SJSA1 (cell line): Measurements from ENCODE around the gene B4GAT1. TPM values are rescaled to one million over a fixed set of nuclear protein-coding genes. Genes with fewer than 3 reads are reported as not detected.
A peak's percentile ranks its signal among the peaks of the same experiment; 100 is the strongest.

Source experiments
- DNase-seq, 2 experiments: peaks; one replicate each; pipeline ENCODE4 v3.0.0-alpha.2; 2015 to 2020; ENCODE audit warnings: low spot score in 2 of 2, low read depth in 1 of 2
- H3K27ac ChIP-seq: fragments of 250-450 bp; sonication (Bioruptor Pico); 2 replicates; pipeline ENCODE4 v1.5.1; 2020; ENCODE audit warnings: mild to moderate bottlenecking, moderate library complexity
- H3K27me3 ChIP-seq: fragments of 250-450 bp; sonication (Bioruptor Pico); replicated peaks from 2 replicates; pipeline ENCODE4 v1.5.1; 2020; ENCODE audit warnings: mild to moderate bottlenecking, moderate library complexity
- H3K36me3 ChIP-seq: fragments of 250-450 bp; sonication (Bioruptor Pico); 2 replicates; pipeline ENCODE4 v1.5.1; 2020; ENCODE audit warnings: mild to moderate bottlenecking
- H3K4me1 ChIP-seq: fragments of 250-450 bp; sonication (Bioruptor Pico); replicated peaks from 2 replicates; pipeline ENCODE4 v1.6.1; 2021; ENCODE audit warnings: mild to moderate bottlenecking
- H3K4me3 ChIP-seq: fragments of 250-450 bp; sonication (Bioruptor Pico); 2 replicates; pipeline ENCODE4 v1.5.1; 2020; ENCODE audit warnings: mild to moderate bottlenecking
- H3K9me3 ChIP-seq: fragments of 250-450 bp; sonication (Bioruptor Pico); replicated peaks from 2 replicates; pipeline ENCODE4 v1.5.1; 2020; ENCODE audit warnings: mild to moderate bottlenecking
- total RNA-seq: library from RNA; depleted of rRNA; stranded (reverse); fragments of >200 nt; shearing (Covaris generic); gene quantifications from 2 replicates; pipeline ENCODE4 v1.2.3, GENCODE V29; 2014

B4GAT1 gene
- total RNA-seq, 1 experiment from 2014 or later, result 46.5 TPM

DNA sequence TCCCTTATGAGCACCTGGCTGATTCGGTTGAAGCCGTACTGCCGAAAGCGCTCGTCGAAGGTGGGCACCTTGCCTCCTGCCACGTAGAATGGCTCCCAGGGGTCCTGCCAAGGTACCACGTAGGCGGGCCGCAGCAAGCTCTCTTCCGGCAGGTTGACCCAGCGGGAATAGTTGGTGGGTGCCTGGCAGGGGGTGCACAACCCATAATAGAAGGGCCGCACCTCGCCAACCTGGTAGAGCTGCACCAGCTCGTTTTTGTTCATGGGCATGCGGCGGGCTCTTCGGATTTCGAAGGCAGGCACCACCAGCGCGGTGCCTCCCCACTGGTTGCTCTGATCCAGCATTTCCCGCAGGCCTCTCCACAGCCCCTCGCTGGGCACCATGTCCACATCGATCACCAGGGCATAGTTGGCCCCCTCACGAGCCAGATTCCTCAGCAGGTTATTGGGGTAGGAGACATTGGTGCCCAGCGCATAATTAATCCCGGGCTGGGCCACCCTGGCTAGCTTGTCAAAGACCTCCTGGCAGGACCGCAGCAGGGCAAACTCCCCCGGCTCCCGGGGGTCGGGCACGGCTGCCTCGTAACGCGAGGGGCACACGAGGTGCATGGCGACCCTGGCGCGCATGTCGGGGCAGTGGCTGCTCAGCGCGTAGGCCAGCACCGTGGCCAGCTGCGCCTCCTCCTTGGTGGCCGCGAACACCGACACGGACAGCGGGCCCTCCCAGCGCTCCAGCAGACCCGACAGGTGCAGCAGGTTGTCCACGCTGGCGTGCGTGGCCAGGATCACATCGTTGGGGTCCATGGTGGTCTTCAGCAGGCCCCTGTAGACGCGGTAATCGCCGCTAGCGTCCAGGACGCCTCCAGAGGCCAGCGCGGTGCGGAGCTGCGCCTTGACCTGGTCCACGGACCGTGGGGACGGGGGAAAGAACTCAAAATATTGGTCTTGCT, 679 bp downstream of the B4GAT1 start:
- Histone ChIP-seq H3K27me3 (no peaks in the 10 kb centered on the region), H3K27ac (no peak overlapping the region; the same call in 1 of the 2 replicates), H3K36me3 (peaks cover 24% of the 10 kb centered on the region), H3K4me1 (peaks cover 38% of the 10 kb centered on the region), H3K4me3 (peak overlapping the region; percentile 76), H3K9me3 (no peaks in the 10 kb centered on the region; the same call in 1 of the 2 replicates)
- peak in 1 of 2 experiments; percentile 50 for DNase-seq

DNA sequence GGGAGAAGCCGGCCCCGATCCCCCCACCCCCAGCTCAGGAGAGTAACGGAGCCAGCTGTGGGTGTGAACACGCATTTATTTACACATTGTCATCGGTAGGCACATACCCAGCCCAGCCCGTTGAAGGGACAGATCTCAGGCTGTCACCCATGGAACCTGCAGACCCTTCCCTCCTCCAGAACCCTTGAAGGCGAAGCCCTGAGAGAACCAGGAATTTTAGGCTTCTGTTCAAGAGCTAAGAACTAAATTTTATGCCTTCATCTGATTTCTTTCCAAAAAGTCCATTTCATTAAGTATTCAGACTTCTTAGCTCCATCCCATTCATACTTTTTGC, 2.1 kb downstream of the B4GAT1 start:
- H3K4me3 ChIP-seq, result peak overlapping the region; percentile 74
- DNase-seq, result no peak
- no peaks in the 10 kb centered on the region; the same call in 1 of the 2 replicates for H3K9me3 ChIP-seq
- peak overlapping the region; percentile 41 for H3K27ac ChIP-seq
- peaks cover 38% of the 10 kb centered on the region for H3K4me1 ChIP-seq
- H3K27me3 ChIP-seq, result no peaks in the 10 kb centered on the region
- peaks cover 38% of the 10 kb centered on the region for H3K36me3 ChIP-seq

DNA sequence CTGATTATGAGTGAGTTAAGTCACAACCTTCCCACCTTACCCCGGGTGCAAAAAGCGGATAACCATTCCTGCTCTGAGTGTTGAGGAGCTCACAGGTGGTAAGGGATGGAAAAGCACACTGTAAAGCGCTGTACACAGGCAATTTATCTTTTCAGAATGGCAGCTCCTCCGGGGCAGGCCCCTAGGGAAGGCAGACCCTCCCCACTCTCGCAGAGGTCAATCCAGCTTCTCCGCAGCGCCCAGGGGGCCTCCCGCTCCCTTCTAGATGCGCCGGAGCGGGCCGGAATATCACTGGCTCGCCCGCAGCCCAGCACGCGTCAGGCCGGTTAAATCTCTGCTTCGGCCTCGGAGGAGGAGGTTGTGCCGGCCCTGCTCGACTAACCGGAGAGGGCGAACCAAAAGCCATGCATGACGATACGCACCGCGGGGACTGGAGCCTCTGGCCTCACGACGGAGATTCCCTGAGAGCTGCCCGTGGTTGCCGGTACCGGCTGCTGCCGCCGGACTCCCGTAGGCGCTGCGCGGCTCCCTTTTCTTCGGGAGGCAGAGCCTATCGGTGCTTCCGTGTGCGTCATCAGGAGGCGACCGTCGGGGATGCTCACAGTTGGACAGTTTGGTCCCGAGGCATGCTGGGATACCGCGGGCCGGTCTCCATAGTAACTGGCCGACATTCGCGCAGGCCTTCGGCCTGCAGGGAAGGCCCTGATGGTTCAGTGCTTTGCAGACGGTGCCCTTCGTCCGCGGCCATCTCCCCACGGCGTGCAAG, 2.7 kb downstream of the B4GAT1 start, which contains the start of gene BRMS1:
BRMS1 (minus strand) TSS at position 555 of the 766 bp plus-strand sequence. CDS start 2,870 bp downstream, outside the sequence.
- Histone ChIP-seq H3K9me3 (no peaks in the 10 kb centered on the region; the same call in 1 of the 2 replicates), H3K36me3 (peaks cover 44% of the 10 kb centered on the region), H3K27ac (peak within 1 kb of the TSS; percentile 41), H3K27me3 (no peaks in the 10 kb centered on the region), H3K4me1 (peaks cover 38% of the 10 kb centered on the region), H3K4me3 (peak within 1 kb of the TSS; percentile 74)
- peak; percentile 95 to 100 for DNase-seq

DNA sequence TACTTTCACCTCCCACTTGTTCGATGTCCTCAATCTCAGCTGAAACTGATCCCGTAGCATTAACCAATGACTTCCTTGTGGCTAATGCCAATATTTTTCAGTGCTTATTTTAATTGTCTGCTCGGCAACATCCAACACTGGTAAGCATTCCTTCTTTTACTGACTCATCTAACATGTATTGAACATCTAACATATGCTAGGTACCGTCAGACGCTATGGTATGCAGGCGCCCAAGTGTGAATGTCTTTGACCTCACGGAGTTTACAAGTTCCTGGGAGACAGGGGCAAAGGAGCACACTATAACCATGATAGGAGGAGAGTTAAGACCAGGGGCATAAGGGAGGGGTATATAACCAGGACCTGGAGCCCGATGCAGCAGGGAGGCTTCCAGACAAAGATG, 4.3 kb downstream of the B4GAT1 start:
- no peak overlapping the region for H3K27ac ChIP-seq
- no peaks in the 10 kb centered on the region; the same call in 1 of the 2 replicates for H3K9me3 ChIP-seq
- H3K4me1 ChIP-seq, result peaks cover 36% of the 10 kb centered on the region
- no peaks in the 10 kb centered on the region for H3K27me3 ChIP-seq
- no peak overlapping the region for H3K4me3 ChIP-seq
- H3K36me3 ChIP-seq, result peaks cover 59% of the 10 kb centered on the region
- no peak for DNase-seq

DNA sequence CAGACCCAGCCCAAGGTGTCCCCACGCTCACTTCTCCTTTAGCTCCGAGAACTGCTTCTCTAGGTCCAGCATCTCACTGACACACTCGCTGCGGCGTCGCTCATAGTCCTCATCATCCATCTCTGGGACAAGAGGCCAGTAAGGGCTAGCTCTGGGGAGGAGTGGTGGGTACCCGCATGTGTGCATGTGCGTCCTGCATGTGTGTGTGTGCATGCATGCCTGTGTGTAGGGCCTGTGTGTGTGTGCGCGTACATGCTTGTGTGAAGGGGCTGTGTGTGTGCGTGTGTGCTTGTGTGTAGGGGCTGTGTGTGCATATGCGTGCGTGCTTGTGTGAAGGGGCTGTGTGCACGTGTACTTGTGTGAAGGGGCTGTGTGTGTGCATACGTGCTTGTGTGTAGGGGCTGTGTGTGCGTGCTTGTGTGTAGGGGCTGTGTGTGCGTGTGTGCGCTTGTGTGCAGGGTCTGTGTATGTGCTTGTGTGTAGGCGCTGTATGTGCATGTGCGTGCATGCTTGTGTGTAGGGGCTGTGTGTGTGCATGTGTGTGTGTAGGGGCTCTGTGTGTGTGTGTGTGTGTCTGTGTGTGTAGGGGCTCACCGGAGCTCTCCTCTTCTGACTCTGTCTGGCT, 5.8 kb downstream of the B4GAT1 start:
- no peaks in the 10 kb centered on the region for H3K9me3 ChIP-seq
- peaks cover 70% of the 10 kb centered on the region for H3K36me3 ChIP-seq
- H3K4me1 ChIP-seq, result peaks cover 39% of the 10 kb centered on the region
- peak in 1 of 2 experiments; percentile 50 for DNase-seq
- H3K4me3 ChIP-seq, result no peak overlapping the region
- no peaks in the 10 kb centered on the region for H3K27me3 ChIP-seq
- H3K27ac ChIP-seq, result no peak overlapping the region

DNA sequence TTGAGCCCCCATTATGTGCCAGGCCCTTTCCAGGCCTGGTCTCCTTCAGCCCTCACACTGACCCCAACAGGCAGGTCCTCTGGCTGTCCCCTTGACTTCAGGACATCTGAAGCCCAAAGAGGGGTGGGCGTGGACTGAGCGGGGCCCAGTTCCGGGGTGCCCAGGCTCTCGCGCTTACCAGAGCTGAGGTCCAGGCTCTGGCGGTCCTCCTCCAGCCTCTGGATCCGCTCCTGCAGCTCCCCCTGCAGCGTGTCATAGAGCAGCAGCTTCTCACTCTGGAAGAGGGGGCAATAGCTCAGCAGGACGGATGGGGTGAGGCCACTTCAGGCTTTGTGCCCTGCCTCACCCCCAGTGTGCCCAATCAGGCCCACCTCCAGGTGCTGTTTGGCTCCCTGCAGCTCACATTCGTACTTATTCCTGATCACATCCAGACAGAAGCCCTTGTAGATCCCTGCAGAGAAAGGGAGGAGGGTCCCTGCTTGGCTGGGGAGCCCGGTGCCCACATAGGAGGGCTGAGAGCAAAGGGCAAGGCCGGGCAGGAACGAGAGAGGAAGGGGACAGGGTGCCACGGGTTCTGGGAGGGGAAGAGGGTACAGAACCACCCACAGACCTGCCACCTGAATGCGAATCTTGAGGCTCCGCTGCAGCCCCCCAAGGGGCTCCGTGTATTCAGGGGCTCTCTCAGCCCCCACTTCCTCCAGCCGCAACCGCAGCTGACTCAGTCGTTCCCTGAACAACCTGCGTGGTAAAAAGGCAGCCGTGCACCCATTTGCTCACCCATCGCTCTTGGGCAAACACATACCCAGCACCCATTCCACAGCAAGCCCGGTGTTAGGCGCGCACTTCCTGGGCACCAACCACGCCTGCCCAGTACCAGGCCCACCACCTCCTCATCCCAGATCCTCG, 6.6 kb downstream of the B4GAT1 start:
- peaks cover 74% of the 10 kb centered on the region for H3K36me3 ChIP-seq
- H3K27me3 ChIP-seq, result no peaks in the 10 kb centered on the region
- peaks cover 43% of the 10 kb centered on the region for H3K4me1 ChIP-seq
- H3K27ac ChIP-seq, result no peak overlapping the region
- no peak overlapping the region for H3K4me3 ChIP-seq
- peak in 1 of 2 experiments; percentile 59 for DNase-seq
- H3K9me3 ChIP-seq, result no peaks in the 10 kb centered on the region

DNA sequence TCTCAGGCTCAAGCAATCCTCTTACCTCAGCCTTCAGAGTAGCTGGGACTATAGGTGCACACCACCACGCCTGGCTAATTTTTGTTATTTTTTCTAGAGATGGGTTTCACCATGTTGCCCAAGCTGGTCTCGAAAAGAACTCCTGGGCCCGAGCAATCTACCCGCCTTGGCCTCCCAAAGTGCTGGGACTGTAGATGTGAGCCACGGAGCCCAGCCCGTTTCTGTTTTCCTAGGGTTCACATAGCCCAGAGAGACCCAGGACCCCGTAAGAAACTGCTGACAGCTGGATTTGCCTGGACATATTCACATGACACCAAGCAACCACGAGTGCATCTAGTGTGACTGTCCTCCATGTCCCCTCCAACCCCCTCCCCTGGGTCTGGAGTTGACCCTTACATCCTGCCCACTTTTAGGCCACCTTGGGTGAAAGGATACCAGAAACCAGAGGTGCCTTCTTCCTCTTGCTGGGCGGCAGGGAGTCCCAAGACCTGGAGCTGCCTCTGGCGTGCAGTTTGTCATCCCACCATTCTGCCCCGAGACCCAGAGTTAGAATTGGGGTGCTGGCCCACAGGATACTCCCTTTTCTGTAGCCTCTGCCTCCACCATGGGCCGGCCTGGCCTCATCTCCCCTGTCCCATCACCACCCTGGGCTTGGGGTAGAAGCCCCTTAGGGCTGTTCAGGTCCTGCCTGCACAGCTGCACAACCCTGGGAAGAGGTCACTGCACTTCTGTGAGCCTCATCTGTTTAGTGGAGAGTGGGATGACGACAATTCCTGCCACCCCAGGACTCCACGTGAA, 7.5 kb downstream of the B4GAT1 start:
- Histone ChIP-seq H3K4me3 (no peak overlapping the region), H3K36me3 (peaks cover 84% of the 10 kb centered on the region), H3K27me3 (no peaks in the 10 kb centered on the region), H3K27ac (no peak overlapping the region), H3K9me3 (no peaks in the 10 kb centered on the region), H3K4me1 (peaks cover 44% of the 10 kb centered on the region)
- peak in 1 of 2 experiments; percentile 52 for DNase-seq

DNA sequence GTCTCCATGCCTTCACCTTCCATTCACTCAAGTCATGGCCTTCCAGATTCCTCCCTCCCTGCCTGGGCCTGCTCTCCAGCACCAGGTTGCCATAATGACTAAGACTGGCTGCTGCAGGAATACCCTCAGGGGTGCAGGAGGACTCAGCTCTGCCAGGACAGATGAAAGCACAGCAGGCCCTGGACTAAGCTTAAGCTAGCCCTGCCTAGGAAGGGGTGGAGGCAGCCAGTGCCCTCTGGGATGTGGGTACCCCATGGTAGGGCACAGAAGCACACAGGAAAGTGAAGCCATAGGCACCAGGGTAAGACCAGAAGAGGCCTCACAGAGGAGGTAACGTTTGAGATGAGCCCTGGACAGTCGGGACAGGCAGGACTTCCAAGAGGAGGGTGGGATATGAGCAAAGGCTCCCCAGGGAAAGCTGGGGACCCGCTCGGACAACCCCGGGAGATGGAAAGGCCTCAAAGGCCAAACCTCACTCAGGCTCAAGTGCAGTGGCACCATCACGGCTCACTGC, 8.2 kb downstream of the B4GAT1 start:
- no peak for DNase-seq
- no peaks in the 10 kb centered on the region for H3K27me3 ChIP-seq
- H3K9me3 ChIP-seq, result no peaks in the 10 kb centered on the region
- no peak overlapping the region for H3K4me3 ChIP-seq
- peaks cover 87% of the 10 kb centered on the region for H3K36me3 ChIP-seq
- peaks cover 47% of the 10 kb centered on the region for H3K4me1 ChIP-seq
- no peak overlapping the region for H3K27ac ChIP-seq

DNA sequence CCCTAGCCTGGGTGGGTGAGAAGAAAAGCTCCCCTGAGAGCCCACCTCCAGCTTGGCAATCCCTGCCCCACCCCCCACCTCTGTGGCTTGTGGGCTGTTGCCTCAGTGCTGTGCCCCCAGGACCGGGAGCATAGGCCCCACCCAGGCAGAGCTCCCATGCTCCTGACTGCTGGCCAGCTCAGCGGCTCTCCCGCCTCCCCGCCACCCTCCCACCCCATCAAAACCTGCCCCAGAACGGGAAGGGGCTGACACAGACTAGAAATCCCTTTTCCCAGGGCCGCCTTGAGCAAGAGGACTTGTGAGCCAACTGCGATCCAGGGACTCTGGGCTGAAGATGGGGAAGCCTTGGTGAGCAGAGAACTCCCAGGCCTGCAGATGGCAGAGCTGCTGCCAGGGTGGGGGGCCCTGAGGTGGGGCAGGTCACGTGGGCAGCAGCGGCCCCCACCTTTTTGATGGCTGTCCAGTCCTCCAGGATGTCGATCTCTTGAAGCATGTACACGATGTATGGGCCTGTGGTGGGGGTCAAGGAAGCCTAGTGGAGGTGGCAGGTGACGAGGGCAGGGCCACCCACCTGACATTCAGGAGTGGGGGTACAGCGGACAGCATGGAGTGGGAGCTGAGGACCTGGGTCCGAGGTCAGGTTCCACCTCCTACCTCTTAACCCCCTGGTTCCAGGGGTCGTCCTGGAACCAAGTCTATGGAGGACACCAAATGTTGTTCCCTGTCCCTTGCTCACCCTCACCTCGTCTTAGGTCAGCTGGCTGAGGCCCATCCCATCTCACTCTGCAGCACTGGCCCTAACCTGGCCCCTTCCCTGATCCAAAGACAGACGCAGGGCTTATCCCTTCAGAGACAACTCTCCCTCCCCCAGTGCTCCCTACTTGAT, 8.9 kb downstream of the B4GAT1 start:
- no peak overlapping the region for H3K27ac ChIP-seq

DNA sequence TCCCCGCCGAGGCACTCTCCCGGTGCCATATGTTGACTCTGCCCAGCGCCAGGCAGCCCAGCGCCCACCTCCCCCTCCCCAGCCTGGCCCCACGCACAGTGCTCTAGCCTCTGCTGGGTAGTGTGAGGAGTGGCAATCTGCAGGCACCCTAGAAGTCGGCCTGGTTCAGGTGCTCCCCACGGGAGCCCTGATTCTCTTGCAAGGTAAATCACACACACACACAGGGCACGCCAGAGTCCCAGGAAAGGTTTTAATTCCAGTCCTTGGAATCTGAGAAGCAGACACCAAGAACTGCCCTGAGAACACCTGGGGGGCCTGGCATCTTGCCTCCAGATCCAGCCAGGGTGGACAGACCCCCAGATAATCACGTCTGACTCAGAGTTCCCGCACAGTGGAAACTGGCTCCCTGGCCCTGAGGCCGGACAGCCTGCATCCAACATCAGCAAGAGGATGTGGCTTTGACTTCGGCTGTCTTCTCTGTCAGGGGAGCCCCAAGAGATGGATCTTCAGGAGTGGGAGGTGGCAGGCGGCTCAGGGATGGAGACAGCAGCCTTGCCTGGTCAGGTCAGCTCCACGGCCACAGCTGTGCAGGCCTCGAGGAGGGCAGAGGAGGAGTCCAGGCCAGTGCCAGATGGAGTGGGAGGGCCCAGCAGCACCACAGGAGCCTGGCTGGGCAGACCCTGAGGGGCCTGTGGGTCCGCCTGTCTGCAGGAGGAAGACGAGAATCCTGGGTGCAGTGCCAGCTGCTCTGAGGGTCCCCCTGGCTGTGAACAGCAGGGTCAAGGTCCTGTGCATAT, 10.1 kb downstream of the B4GAT1 start:
- peak overlapping the region; percentile 90 for H3K27ac ChIP-seq
- no peaks in the 10 kb centered on the region for H3K27me3 ChIP-seq
- H3K4me1 ChIP-seq, result peaks cover 37% of the 10 kb centered on the region
- H3K4me3 ChIP-seq, result no peak overlapping the region
- peak in 1 of 2 experiments; percentile 57 for DNase-seq
- H3K9me3 ChIP-seq, result no peaks in the 10 kb centered on the region
- H3K36me3 ChIP-seq, result peaks cover 93% of the 10 kb centered on the region

More for the DNA sequence above, 8.9 kb downstream of the B4GAT1 start:
- no peak for DNase-seq
- H3K9me3 ChIP-seq, result no peaks in the 10 kb centered on the region
- no peaks in the 10 kb centered on the region for H3K27me3 ChIP-seq
- peaks cover 92% of the 10 kb centered on the region for H3K36me3 ChIP-seq
- H3K4me3 ChIP-seq, result no peak overlapping the region
- peaks cover 40% of the 10 kb centered on the region for H3K4me1 ChIP-seq
